Endodermal cell (in vitro differentiated cells): Measurements from ENCODE around the gene CHD2. TPM values are rescaled to one million over a fixed set of nuclear protein-coding genes. Genes with fewer than 3 reads are reported as not detected.

Experiments used
- DNase-seq: peaks from one replicate; pipeline ENCODE4 v3.0.0-alpha.2; 2017
- H3K27ac ChIP-seq: 2 replicates; pipeline ENCODE4 v1.5.1; 2013; ENCODE audit warnings: mild to moderate bottlenecking, low read depth, low read length, moderate library complexity
- H3K27me3 ChIP-seq: 2 replicates; pipeline ENCODE4 v1.6.1; 2013; ENCODE audit warnings: mild to moderate bottlenecking, low read length, moderate library complexity; ENCODE audit not compliant: insufficient read depth, control insufficient read depth, poor library complexity, severe bottlenecking
- H3K36me3 ChIP-seq: 2 replicates; pipeline ENCODE4 v1.7.0; 2013; ENCODE audit warnings: mild to moderate bottlenecking, low read length, moderate library complexity; ENCODE audit not compliant: control insufficient read depth, insufficient read depth
- H3K4me1 ChIP-seq: one replicate; pipeline ENCODE4 v1.7.0; 2013; ENCODE audit warnings: low read length; ENCODE audit not compliant: control insufficient read depth, insufficient read depth
- H3K4me3 ChIP-seq: 2 replicates; pipeline ENCODE4 v1.5.1; 2013; ENCODE audit warnings: mild to moderate bottlenecking, low read length, moderate library complexity
- H3K9ac ChIP-seq: 2 replicates; pipeline ENCODE4 v1.6.1; 2013; ENCODE audit warnings: mild to moderate bottlenecking, low read length, moderate library complexity; ENCODE audit not compliant: poor library complexity, severe bottlenecking; ENCODE audit errors: extremely low read depth
- H3K9me3 ChIP-seq: 2 replicates; pipeline ENCODE4 v1.6.1; 2013; ENCODE audit warnings: mild to moderate bottlenecking, low read length, moderate library complexity; ENCODE audit not compliant: control insufficient read depth
- H3K27ac Mint-ChIP-seq: 2 replicates; pipeline ENCODE4 v1.8.0; 2020; ENCODE audit warnings: mixed read lengths
- H3K27me3 Mint-ChIP-seq: 2 replicates; pipeline ENCODE4 v1.8.0; 2021; ENCODE audit warnings: mild to moderate bottlenecking, mixed read lengths; ENCODE audit not compliant: insufficient read depth
- H3K36me3 Mint-ChIP-seq: 2 replicates; pipeline ENCODE4 v1.8.0; 2020; ENCODE audit warnings: low read depth, mixed read lengths
- H3K4me1 Mint-ChIP-seq: 2 replicates; pipeline ENCODE4 v1.8.0; 2020; ENCODE audit warnings: mixed read lengths
- H3K4me3 Mint-ChIP-seq: 2 replicates; pipeline ENCODE4 v1.8.0; 2020; ENCODE audit warnings: mild to moderate bottlenecking, moderate library complexity, mixed read lengths
- H3K9me3 Mint-ChIP-seq: 2 replicates; pipeline ENCODE4 v1.8.0; 2020; ENCODE audit warnings: mild to moderate bottlenecking, mixed read lengths
- WGBS, 2 experiments: methylation state at CpG; one replicate each; pipeline versions ENCODE4 v1.1.5 to v1.1.7; 2013; ENCODE audit warnings: missing lambda C conversion rate in 2 of 2, mixed read lengths in 1 of 2; ENCODE audit not compliant: insufficient coverage in 1 of 2, insufficient read length in 1 of 2; 5-methylcytosine and 5-hydroxymethylcytosine counted together
- total RNA-seq, 2 donors: library from RNA; stranded (reverse); fragmentation: NEBNext Ultra II Directional in 1 of 2; extraction: Animal tissue kit (Norgen Biotek cat#: 25700) in 1 of 2; gene quantifications; 2 replicates in 1 of 2; 3 replicates in 1 of 2; pipeline ENCODE4 v1.2.1, GENCODE V29; 2021
- TF ChIP-seq, protein P1 (sequence below): fragments of 200-600 bp; sonication (generic); conservative IDR thresholded peaks from 2 replicates; pipeline ENCODE4 v1.5.0; 2021; ENCODE audit warnings: antibody characterized with exemption, mild to moderate bottlenecking

CHD2 gene
- total RNA-seq, 2 donors from 2014 or later: 116 to 127 TPM

DNA sequence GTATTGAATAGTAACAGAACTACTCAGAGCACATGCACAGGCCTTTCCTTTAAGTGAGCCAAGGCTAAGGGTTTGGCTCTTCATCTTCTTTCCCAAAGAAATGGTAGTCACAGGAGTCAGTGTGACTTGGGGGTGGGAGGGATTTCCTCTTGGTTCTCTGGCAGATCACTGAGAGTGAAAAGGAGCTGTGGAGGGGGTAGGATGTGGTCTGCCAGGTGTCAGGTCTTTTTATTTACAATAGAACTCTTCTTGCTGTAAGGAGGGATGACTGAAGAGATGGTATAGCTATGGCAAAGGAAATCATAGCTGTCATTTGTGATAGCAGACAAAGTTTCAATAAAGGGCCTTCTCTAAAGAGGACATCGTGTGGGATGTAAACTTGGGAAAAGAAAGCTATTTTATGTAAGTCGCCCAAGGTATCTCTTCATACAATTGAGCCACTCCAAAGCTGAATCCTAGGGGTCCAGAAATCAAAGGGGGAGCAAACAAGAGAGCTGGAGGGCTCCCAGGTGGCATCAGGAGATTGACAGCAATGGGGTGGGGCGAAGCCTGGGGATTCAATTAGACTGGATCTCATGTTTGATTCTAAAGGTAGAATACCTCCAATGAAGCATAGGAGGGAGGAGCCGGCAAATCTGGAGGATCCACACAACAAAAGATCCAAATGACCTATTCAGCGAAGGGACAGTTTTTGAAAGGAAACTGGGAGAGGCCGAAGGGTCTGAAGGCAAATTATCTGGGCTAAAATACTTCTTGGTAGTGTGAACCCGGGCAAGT, 20.0 kb upstream of the CHD2 start:
- no peak overlapping the region for H3K4me3 Mint-ChIP-seq
- Histone ChIP-seq H3K9me3 (no peaks in the 10 kb centered on the region), H3K27ac (peak overlapping the region; percentile 29), H3K4me1 (peaks cover 14% of the 10 kb centered on the region), H3K36me3 (peaks cover 14% of the 10 kb centered on the region), H3K4me3 (peak overlapping the region; percentile 64), H3K27me3 (no peaks in the 10 kb centered on the region), H3K9ac (peak overlapping the region; percentile 48)
- peak overlapping the region; percentile 91 for H3K27ac Mint-ChIP-seq
- peaks cover 16% of the 10 kb centered on the region for H3K36me3 Mint-ChIP-seq
- 75 to 87% methylated on average over 6 to 7 of the region's 7 CpGs for WGBS, 2 experiments
- DNase-seq: no peak
- no peaks in the 10 kb centered on the region for H3K27me3 Mint-ChIP-seq
- no peaks in the 10 kb centered on the region for H3K9me3 Mint-ChIP-seq
- TF ChIP-seq, protein P1, sequence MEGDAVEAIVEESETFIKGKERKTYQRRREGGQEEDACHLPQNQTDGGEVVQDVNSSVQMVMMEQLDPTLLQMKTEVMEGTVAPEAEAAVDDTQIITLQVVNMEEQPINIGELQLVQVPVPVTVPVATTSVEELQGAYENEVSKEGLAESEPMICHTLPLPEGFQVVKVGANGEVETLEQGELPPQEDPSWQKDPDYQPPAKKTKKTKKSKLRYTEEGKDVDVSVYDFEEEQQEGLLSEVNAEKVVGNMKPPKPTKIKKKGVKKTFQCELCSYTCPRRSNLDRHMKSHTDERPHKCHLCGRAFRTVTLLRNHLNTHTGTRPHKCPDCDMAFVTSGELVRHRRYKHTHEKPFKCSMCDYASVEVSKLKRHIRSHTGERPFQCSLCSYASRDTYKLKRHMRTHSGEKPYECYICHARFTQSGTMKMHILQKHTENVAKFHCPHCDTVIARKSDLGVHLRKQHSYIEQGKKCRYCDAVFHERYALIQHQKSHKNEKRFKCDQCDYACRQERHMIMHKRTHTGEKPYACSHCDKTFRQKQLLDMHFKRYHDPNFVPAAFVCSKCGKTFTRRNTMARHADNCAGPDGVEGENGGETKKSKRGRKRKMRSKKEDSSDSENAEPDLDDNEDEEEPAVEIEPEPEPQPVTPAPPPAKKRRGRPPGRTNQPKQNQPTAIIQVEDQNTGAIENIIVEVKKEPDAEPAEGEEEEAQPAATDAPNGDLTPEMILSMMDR: no peak
- H3K4me1 Mint-ChIP-seq: peaks cover 46% of the 10 kb centered on the region

DNA sequence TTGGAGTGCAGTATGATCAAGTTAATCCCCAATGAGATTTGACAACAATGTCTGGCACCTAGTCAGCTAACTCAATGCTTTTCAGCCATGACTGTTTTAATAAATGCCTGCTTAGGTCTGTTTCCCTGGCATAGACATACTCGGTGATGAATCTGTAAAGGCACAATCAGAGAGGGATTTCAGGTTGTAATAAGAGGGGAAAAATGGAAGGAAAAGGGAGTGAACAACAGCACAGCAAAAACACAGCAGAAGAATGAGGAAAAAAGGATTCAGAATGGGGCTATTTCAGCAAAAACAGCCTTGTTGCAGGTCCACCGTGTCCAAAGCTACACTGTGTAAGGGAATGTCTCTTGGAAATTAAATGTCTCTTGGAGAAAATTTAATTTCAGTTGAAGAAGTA, 19.3 kb upstream of the CHD2 start:
- peak overlapping the region; percentile 48 for H3K9ac ChIP-seq
- H3K4me3 ChIP-seq: peak overlapping the region; percentile 64
- Mint-ChIP-seq H3K27ac (peak overlapping the region; percentile 91), H3K4me3 (no peak overlapping the region), H3K9me3 (no peaks in the 10 kb centered on the region), H3K36me3 (peaks cover 21% of the 10 kb centered on the region), H3K4me1 (peaks cover 48% of the 10 kb centered on the region), H3K27me3 (no peaks in the 10 kb centered on the region)
- H3K36me3 ChIP-seq: peaks cover 20% of the 10 kb centered on the region
- TF ChIP-seq, protein P1: no peak
- no peaks in the 10 kb centered on the region for H3K9me3 ChIP-seq
- H3K27ac ChIP-seq: peak overlapping the region; percentile 81
- 84 to 90% methylated on average over 1 of the region's 2 CpGs for WGBS, 2 experiments
- no peaks in the 10 kb centered on the region for H3K27me3 ChIP-seq
- no peak for DNase-seq
- peaks cover 14% of the 10 kb centered on the region for H3K4me1 ChIP-seq

DNA sequence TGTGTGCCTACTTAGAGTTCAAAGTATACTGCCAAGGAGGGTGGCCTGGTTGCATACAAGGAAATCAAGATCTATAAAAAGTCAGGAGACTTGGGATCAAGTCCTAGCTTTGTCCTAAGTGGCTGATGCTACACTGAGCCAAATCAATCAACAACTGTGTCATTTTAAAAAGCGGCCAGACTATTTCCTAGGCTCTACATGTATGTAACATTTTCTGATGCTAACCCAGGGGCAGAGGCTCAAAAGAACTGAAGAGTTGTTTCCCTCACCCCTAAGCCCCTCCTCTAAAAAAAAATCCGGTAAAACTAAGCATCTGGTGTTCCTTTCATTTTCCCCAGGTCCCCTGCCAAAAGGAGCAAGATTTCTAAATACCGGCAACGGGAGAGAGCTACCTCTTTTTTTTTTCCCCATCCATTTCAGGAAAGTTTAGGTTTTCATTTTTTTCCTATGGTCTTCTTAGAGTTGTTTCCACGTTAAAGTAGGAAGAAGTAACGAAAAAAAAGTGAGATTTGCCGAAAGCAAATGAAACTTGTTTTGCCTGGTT, 18.8 kb upstream of the CHD2 start:
- peak overlapping the region; percentile 81 for H3K27ac ChIP-seq
- 55 to 65% methylated on average over 4 to 7 of the region's 7 CpGs for WGBS, 2 experiments
- H3K9me3 ChIP-seq: no peaks in the 10 kb centered on the region
- TF ChIP-seq, protein P1: no peak
- H3K4me3 ChIP-seq: peak overlapping the region; percentile 64
- Mint-ChIP-seq H3K4me3 (peak overlapping the region; percentile 94), H3K9me3 (no peaks in the 10 kb centered on the region), H3K36me3 (peaks cover 26% of the 10 kb centered on the region), H3K27ac (peak overlapping the region; percentile 91), H3K4me1 (peaks cover 51% of the 10 kb centered on the region), H3K27me3 (no peaks in the 10 kb centered on the region)
- no peaks in the 10 kb centered on the region for H3K27me3 ChIP-seq
- peaks cover 14% of the 10 kb centered on the region for H3K4me1 ChIP-seq
- peaks cover 24% of the 10 kb centered on the region for H3K36me3 ChIP-seq
- no peak for DNase-seq
- peak overlapping the region; percentile 48 for H3K9ac ChIP-seq
